GM12878 (cell line): ENCODE data around the gene CLIP2. TPM values are rescaled to one million over a fixed set of nuclear protein-coding genes. Genes with fewer than 3 reads are reported as not detected.

Experiments
- BCLAF1 ChIP-seq: fragments of 450-650 bp; IDR thresholded peaks from 2 replicates; pipeline ENCODE4 v1.6.1; 2017; ENCODE audit warnings: antibody characterized with exemption, mild to moderate bottlenecking, moderate library complexity
- CBFB ChIP-seq: IDR thresholded peaks from 2 replicates; pipeline ENCODE4 v1.6.1; 2016; ENCODE audit warnings: antibody characterized with exemption, low read depth
- CEBPB ChIP-seq, 2 experiments: fragments of 150-350 bp in 1 of 2; IDR thresholded peaks; 2 replicates each; pipeline ENCODE4 v1.6.1; 2012 to 2014; ENCODE audit warnings: low read depth in 2 of 2, low read length in 2 of 2, borderline replicate concordance in 1 of 2, inconsistent platforms in 1 of 2
- CREB1 ChIP-seq: IDR thresholded peaks from 2 replicates; pipeline ENCODE4 v1.6.1; 2012; ENCODE audit warnings: low read depth, mild to moderate bottlenecking, inconsistent platforms
- E4F1 ChIP-seq: fragments of 450-650 bp; IDR thresholded peaks from 2 replicates; pipeline ENCODE4 v1.6.1; 2018; ENCODE audit warnings: borderline replicate concordance, mild to moderate bottlenecking; ENCODE audit not compliant: partially characterized antibody
- HSF1 ChIP-seq: fragments of 150-350 bp; IDR thresholded peaks from 2 replicates; pipeline ENCODE4 v1.6.1; 2014; ENCODE audit warnings: mild to moderate bottlenecking, low read depth, low read length
- MYC ChIP-seq: IDR thresholded peaks from 2 replicates; pipeline ENCODE4 v1.6.1; 2011; ENCODE audit warnings: mild to moderate bottlenecking, low read length, moderate library complexity, inconsistent platforms; ENCODE audit not compliant: insufficient read depth, insufficient replicate concordance, insufficient read length, severe bottlenecking
- PML ChIP-seq: IDR thresholded peaks from 2 replicates; pipeline ENCODE4 v1.6.1; 2012; ENCODE audit warnings: low read length, inconsistent platforms
- POU2F2 ChIP-seq: IDR thresholded peaks from 3 replicates; pipeline ENCODE4 v1.6.1; 2011; ENCODE audit warnings: low read depth, mild to moderate bottlenecking, low read length, borderline replicate concordance
- RBBP5 ChIP-seq: fragments of 200-600 bp; sonication (generic); conservative IDR thresholded peaks from 2 replicates; pipeline ENCODE4 v1.6.1; 2016
- RCOR1 ChIP-seq: conservative IDR thresholded peaks from 2 replicates; pipeline ENCODE4 v1.6.1; 2012; ENCODE audit warnings: low read depth, low read length, improper control_type of control experiment
- RFX5 ChIP-seq: IDR thresholded peaks from 2 replicates; pipeline ENCODE4 v1.6.1; 2011; ENCODE audit warnings: low read depth, low read length, improper control_type of control experiment
- SKIL ChIP-seq: fragments of 450-650 bp; IDR thresholded peaks from 2 replicates; pipeline ENCODE4 v1.6.1; 2017; ENCODE audit warnings: mild to moderate bottlenecking, low read depth, inconsistent platforms; ENCODE audit not compliant: poor library complexity, severe bottlenecking
- SP1 ChIP-seq: IDR thresholded peaks from one replicate; pipeline ENCODE4 v1.6.1; 2011; ENCODE audit warnings: low read depth, low read length
- SRF ChIP-seq, 2 experiments: IDR thresholded peaks; 2 replicates each; pipeline ENCODE4 v1.6.1; 2011; ENCODE audit warnings: low read depth in 2 of 2, low read length in 2 of 2, mild to moderate bottlenecking in 1 of 2, moderate library complexity in 1 of 2
- STAT3 ChIP-seq: IDR thresholded peaks from 2 replicates; pipeline ENCODE4 v1.6.1; 2011; ENCODE audit warnings: low read depth, low read length, improper control_type of control experiment
- SUPT20H ChIP-seq: IDR thresholded peaks from 2 replicates; pipeline ENCODE4 v1.6.1; 2011; ENCODE audit warnings: low read depth, mild to moderate bottlenecking, low read length, moderate library complexity, borderline replicate concordance; ENCODE audit not compliant: control insufficient read depth
- USF2 ChIP-seq: IDR thresholded peaks from 2 replicates; pipeline ENCODE4 v1.6.1; 2011; ENCODE audit warnings: low read depth, low read length, improper control_type of control experiment, borderline replicate concordance
- ZNF622 ChIP-seq: fragments of 450-650 bp; IDR thresholded peaks from 2 replicates; pipeline ENCODE4 v1.6.1; 2017; ENCODE audit warnings: mild to moderate bottlenecking, inconsistent platforms
- polyA plus RNA-seq, 11 experiments: library from polyadenylated mRNA; depleted of rRNA in 4 of 11; unstranded in 6 of 11; stranded (reverse) in 5 of 11; fragments of >200 nt; fragmentation: Nextera tagmentation in 4 of 11; fragmentation: Illumina TruSeq in 1 of 11; extraction: Ambion mirVana in 4 of 11; extraction: Trizol in 1 of 11; gene quantifications; 1 replicate in 1 of 11; 2 replicates in 10 of 11; pipeline versions ENCODE4 v1.2.1 to v1.2.3, GENCODE V29; 2011 to 2016; ENCODE audit warnings: inconsistent platforms in 2 of 11, missing spikeins in 2 of 11, low read depth in 1 of 11
- total RNA-seq, 4 experiments: library from RNA; depleted of rRNA in 3 of 4; stranded (reverse); fragments of >200 nt in 3 of 4; fragmentation: Illumina TruSeq in 1 of 4; extraction: Trizol in 1 of 4; gene quantifications; 2 replicates each; pipeline versions ENCODE4 v1.2.1 to v1.2.3, GENCODE V29; 2013 to 2021

CLIP2 gene
- total and polyA plus RNA-seq, 10 of the 15 experiments (the other 5 are each of a cell fraction or from before 2014, with no cell fraction given) = 0.26 to 56.3 (median 21.0) TPM

- TF ChIP-seq SRF (IDR thresholded peaks at IDR 0.05; ENCODE audit: low read depth in 2 of 2, low read length in 2 of 2) = peak in 1 of 2 experiments; percentile 84; a peak in 2 of 4 replicates
- TF ChIP-seq BCLAF1 = no peak
- peak; percentile 99 for TF ChIP-seq POU2F2
- peak; percentile 50 for TF ChIP-seq E4F1
- TF ChIP-seq HSF1 = peak; percentile 33; the same call in 1 of the 2 replicates
- peak; percentile 85 for TF ChIP-seq CREB1
- peak; percentile 96 for TF ChIP-seq SKIL
- TF ChIP-seq CEBPB (IDR thresholded peaks at IDR 0.05; ENCODE audit: borderline replicate concordance in 1 of 2, low read depth in 2 of 2, low read length in 2 of 2) = peak in 1 of 2 experiments; percentile 92; a peak in 2 of 4 replicates
- no peak for TF ChIP-seq RFX5
- TF ChIP-seq STAT3 = peak; percentile 87; the same call in 1 of the 2 replicates
- TF ChIP-seq MYC = no peak
- no peak for TF ChIP-seq ZNF622
- peak; percentile 96 for TF ChIP-seq SP1
- TF ChIP-seq PML = peak; percentile 94
- no peak for TF ChIP-seq SUPT20H
- TF ChIP-seq USF2 = no peak
- peak; percentile 100 for TF ChIP-seq CBFB
- 0 out of 2 replicates have a peak, but pooled peaks have one; percentile 73 for TF ChIP-seq RCOR1
- TF ChIP-seq RBBP5 = no peak
These were observed 16.7 kb upstream of the CLIP2 start (continued) for GRCh38 chr7:74272305-74273038.
